WTC11 (cell line): ENCODE measurements around the gene GFOD1. TPM values are rescaled to one million over a fixed set of nuclear protein-coding genes. Genes with fewer than 3 reads are reported as not detected.

ENCODE experiments used
- ATAC-seq: fragments of 200-7000 bp; cut with Tn5 transposase; 2 replicates; pipeline ENCODE4 v1.10.0; 2021; ENCODE audit warnings: mild to moderate bottlenecking, moderate library complexity
- CTCF ChIA-PET: fragments of 300-600 bp; sonication (Branson Sonifier 250); formaldehyde crosslinking; loops from one replicate; lab custom pipeline; 2021; ENCODE audit warnings: antibody characterized with exemption; lab: Charles Lee
- POLR2A ChIA-PET: fragments of 350-600 bp; sonication (Branson Sonifier 250); formaldehyde crosslinking; loops from one replicate; lab custom pipeline; 2021; ENCODE audit warnings: antibody characterized with exemption; lab: Charles Lee
- DNase-seq: peaks from one replicate; pipeline ENCODE4 v3.0.0; 2021; ENCODE audit warnings: low spot score
- H3K27ac Mint-ChIP-seq: 2 replicates; pipeline ENCODE4 v1.8.0; 2021; ENCODE audit warnings: mixed read lengths
- H3K27me3 Mint-ChIP-seq: 2 replicates; pipeline ENCODE4 v1.8.0; 2021; ENCODE audit warnings: low read depth, mild to moderate bottlenecking, moderate library complexity, mixed read lengths
- H3K36me3 Mint-ChIP-seq: 2 replicates; pipeline ENCODE4 v1.8.0; 2021; ENCODE audit warnings: mixed read lengths
- H3K4me1 Mint-ChIP-seq: 2 replicates; pipeline ENCODE4 v1.8.0; 2022; ENCODE audit warnings: mixed read lengths
- H3K4me3 Mint-ChIP-seq: 2 replicates; pipeline ENCODE4 v1.8.0; 2021; ENCODE audit warnings: mild to moderate bottlenecking, moderate library complexity, mixed read lengths
- H3K9me3 Mint-ChIP-seq: 2 replicates; pipeline ENCODE4 v1.8.0; 2021; ENCODE audit warnings: mixed read lengths
- CREB1 ChIP-seq: sonication (generic); formaldehyde crosslinking; IDR thresholded peaks from 2 replicates; pipeline ENCODE4 v1.8.0; 2023; ENCODE audit warnings: mild to moderate bottlenecking, missing genetic modification reagents
- GABPB1 ChIP-seq: sonication (generic); formaldehyde crosslinking; IDR thresholded peaks from 2 replicates; pipeline ENCODE4 v1.8.1; 2023; ENCODE audit warnings: mild to moderate bottlenecking, missing genetic modification reagents
- SMAD4 ChIP-seq: sonication (generic); formaldehyde crosslinking; IDR thresholded peaks from 2 replicates; pipeline ENCODE4 v1.8.0; 2022; ENCODE audit warnings: mild to moderate bottlenecking, missing genetic modification reagents
- SP1 ChIP-seq: sonication (generic); formaldehyde crosslinking; conservative IDR thresholded peaks from 2 replicates; pipeline ENCODE4 v1.8.1; 2022; ENCODE audit warnings: missing genetic modification reagents
- TEAD1 ChIP-seq: sonication (generic); formaldehyde crosslinking; IDR thresholded peaks from 2 replicates; pipeline ENCODE4 v1.8.0; 2022; ENCODE audit warnings: mild to moderate bottlenecking, missing genetic modification reagents
- ZNF232 ChIP-seq: sonication (generic); formaldehyde crosslinking; IDR thresholded peaks from 2 replicates; pipeline ENCODE4 v1.8.0; 2022; ENCODE audit warnings: mild to moderate bottlenecking, missing genetic modification reagents
- total RNA-seq: library from RNA; stranded (reverse); gene quantifications from 3 replicates; pipeline ENCODE4 v1.2.3, GENCODE V29; 2021
- TF ChIP-seq, protein P1 (sequence below): fragments of 250-450 bp; sonication (Bioruptor Pico); IDR thresholded peaks from 2 replicates; pipeline ENCODE4 v1.9.0; 2021; ENCODE audit warnings: moderate library complexity, mild to moderate bottlenecking, inconsistent platforms, borderline replicate concordance
- TF ChIP-seq, protein P2 (sequence below): fragments of 250-450 bp; sonication (Bioruptor Pico); conservative IDR thresholded peaks from 2 replicates; pipeline ENCODE4 v1.9.0; 2021; ENCODE audit warnings: mild to moderate bottlenecking
- TF ChIP-seq, protein P3 (sequence below): sonication (generic); formaldehyde crosslinking; IDR thresholded peaks from 2 replicates; pipeline ENCODE4 v1.8.1; 2023; ENCODE audit warnings: mild to moderate bottlenecking, missing genetic modification reagents
- TF ChIP-seq, protein P4 (sequence below): fragments of 250-450 bp; sonication (Bioruptor Pico); IDR thresholded peaks from 2 replicates; pipeline ENCODE4 v1.8.0; 2021; ENCODE audit warnings: mild to moderate bottlenecking
- TF ChIP-seq, protein P5 (sequence below): fragments of 250-450 bp; sonication (Bioruptor Pico); IDR thresholded peaks from 2 replicates; pipeline ENCODE4 v1.9.0; 2021; ENCODE audit warnings: mild to moderate bottlenecking, borderline replicate concordance

The GFOD1 gene
- total RNA-seq, 1 experiment from 2014 or later, result 8.5 TPM

DNA sequence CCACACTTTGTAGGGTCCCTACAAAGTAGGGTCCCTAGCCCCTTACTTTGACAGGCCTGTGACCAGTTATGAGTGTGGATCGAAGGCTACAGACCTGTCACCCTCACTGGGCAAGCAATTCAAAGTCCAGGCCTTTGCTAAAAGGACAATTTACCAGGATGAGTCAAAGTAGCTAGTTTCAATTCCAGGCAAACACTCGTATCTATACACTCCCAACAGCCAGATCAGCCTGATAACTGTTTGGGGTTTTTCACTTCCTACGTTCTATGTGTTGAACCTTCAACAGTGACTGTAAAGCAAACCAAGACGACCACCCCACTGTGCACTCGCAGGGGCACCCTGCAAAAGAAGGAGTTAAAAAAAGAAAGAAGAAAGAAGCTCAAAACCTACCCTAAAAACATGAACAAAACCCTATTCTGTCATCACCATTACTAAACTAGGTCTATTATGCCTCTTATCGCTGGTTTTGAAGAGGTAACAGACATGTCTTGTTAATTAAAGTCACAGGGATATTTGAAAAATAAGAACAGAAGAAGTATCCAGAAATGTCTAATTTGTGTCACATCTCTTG lies 3.2 kb downstream of the GFOD1 start:
- DNase-seq, result no peak
- Mint-ChIP-seq H3K36me3 (no peaks in the 10 kb centered on the region), H3K27ac (no peak overlapping the region), H3K4me1 (peaks cover 30% of the 10 kb centered on the region), H3K27me3 (peaks cover 45% of the 10 kb centered on the region), H3K9me3 (no peaks in the 10 kb centered on the region), H3K4me3 (peak overlapping the region; percentile 6; the same call in 1 of the 2 replicates)
- ATAC-seq, result no peak
- POLR2A ChIA-PET, result no interaction called here
- TF ChIP-seq CREB1 (CRISPR knock-in tag) (no peak), SP1 (no peak), GABPB1 (CRISPR knock-in tag) (no peak), ZNF232 (CRISPR knock-in tag) (no peak), TEAD1 (no peak)
- TF ChIP-seq, protein P1, sequence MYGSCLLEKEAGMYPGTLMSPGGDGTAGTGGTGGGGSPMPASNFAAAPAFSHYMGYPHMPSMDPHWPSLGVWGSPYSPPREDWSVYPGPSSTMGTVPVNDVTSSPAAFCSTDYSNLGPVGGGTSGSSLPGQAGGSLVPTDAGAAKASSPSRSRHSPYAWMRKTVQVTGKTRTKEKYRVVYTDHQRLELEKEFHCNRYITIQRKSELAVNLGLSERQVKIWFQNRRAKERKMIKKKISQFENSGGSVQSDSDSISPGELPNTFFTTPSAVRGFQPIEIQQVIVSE (CRISPR knock-in tag), result no peak
- TF ChIP-seq, protein P2, sequence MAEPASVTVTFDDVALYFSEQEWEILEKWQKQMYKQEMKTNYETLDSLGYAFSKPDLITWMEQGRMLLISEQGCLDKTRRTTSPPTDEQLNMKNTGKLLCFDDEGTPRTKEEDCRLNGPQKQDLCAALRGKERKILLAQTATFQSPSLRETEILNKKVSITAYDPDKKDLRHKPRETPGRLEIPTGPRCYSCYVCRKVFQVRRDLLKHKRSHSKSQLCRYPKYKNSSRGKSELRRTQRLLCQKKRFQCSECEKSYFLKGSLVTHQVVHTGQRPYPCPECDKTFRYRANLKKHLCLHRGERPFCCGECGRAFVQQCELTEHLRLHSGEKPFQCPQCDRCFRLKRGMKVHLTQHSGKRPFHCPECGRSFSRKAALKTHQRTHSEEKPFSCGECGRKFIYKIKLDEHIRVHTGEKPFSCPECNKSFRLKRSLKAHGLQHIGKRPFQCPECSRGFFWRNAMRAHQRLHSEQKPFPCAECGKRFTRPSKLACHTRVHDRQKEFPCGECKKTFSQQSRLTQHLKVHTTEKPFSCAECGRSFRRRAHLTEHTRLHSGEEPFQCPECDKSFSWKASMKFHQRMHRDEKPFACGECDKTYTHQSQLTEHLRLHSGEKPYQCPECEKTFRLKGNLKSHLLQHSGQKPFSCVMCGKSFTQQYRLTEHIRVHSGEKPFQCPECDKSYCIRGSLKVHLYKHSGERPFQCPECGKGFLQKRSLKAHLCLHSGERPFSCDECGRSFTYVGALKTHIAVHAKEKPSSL (CRISPR knock-in tag), result no peak
- TF ChIP-seq, protein P3, sequence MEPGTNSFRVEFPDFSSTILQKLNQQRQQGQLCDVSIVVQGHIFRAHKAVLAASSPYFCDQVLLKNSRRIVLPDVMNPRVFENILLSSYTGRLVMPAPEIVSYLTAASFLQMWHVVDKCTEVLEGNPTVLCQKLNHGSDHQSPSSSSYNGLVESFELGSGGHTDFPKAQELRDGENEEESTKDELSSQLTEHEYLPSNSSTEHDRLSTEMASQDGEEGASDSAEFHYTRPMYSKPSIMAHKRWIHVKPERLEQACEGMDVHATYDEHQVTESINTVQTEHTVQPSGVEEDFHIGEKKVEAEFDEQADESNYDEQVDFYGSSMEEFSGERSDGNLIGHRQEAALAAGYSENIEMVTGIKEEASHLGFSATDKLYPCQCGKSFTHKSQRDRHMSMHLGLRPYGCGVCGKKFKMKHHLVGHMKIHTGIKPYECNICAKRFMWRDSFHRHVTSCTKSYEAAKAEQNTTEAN, result no peak
- TF ChIP-seq, protein P4, sequence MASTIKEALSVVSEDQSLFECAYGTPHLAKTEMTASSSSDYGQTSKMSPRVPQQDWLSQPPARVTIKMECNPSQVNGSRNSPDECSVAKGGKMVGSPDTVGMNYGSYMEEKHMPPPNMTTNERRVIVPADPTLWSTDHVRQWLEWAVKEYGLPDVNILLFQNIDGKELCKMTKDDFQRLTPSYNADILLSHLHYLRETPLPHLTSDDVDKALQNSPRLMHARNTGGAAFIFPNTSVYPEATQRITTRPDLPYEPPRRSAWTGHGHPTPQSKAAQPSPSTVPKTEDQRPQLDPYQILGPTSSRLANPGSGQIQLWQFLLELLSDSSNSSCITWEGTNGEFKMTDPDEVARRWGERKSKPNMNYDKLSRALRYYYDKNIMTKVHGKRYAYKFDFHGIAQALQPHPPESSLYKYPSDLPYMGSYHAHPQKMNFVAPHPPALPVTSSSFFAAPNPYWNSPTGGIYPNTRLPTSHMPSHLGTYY (CRISPR knock-in tag), result no peak
- TF ChIP-seq, protein P5, sequence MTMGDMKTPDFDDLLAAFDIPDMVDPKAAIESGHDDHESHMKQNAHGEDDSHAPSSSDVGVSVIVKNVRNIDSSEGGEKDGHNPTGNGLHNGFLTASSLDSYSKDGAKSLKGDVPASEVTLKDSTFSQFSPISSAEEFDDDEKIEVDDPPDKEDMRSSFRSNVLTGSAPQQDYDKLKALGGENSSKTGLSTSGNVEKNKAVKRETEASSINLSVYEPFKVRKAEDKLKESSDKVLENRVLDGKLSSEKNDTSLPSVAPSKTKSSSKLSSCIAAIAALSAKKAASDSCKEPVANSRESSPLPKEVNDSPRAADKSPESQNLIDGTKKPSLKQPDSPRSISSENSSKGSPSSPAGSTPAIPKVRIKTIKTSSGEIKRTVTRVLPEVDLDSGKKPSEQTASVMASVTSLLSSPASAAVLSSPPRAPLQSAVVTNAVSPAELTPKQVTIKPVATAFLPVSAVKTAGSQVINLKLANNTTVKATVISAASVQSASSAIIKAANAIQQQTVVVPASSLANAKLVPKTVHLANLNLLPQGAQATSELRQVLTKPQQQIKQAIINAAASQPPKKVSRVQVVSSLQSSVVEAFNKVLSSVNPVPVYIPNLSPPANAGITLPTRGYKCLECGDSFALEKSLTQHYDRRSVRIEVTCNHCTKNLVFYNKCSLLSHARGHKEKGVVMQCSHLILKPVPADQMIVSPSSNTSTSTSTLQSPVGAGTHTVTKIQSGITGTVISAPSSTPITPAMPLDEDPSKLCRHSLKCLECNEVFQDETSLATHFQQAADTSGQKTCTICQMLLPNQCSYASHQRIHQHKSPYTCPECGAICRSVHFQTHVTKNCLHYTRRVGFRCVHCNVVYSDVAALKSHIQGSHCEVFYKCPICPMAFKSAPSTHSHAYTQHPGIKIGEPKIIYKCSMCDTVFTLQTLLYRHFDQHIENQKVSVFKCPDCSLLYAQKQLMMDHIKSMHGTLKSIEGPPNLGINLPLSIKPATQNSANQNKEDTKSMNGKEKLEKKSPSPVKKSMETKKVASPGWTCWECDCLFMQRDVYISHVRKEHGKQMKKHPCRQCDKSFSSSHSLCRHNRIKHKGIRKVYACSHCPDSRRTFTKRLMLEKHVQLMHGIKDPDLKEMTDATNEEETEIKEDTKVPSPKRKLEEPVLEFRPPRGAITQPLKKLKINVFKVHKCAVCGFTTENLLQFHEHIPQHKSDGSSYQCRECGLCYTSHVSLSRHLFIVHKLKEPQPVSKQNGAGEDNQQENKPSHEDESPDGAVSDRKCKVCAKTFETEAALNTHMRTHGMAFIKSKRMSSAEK (CRISPR knock-in tag), result no peak
- CTCF ChIA-PET, result interaction anchor here (1.5 kb wide), 1 partner anchor 131 kb away, joined by 3 read pairs; the partner anchor contains the start of gene NOL7

DNA sequence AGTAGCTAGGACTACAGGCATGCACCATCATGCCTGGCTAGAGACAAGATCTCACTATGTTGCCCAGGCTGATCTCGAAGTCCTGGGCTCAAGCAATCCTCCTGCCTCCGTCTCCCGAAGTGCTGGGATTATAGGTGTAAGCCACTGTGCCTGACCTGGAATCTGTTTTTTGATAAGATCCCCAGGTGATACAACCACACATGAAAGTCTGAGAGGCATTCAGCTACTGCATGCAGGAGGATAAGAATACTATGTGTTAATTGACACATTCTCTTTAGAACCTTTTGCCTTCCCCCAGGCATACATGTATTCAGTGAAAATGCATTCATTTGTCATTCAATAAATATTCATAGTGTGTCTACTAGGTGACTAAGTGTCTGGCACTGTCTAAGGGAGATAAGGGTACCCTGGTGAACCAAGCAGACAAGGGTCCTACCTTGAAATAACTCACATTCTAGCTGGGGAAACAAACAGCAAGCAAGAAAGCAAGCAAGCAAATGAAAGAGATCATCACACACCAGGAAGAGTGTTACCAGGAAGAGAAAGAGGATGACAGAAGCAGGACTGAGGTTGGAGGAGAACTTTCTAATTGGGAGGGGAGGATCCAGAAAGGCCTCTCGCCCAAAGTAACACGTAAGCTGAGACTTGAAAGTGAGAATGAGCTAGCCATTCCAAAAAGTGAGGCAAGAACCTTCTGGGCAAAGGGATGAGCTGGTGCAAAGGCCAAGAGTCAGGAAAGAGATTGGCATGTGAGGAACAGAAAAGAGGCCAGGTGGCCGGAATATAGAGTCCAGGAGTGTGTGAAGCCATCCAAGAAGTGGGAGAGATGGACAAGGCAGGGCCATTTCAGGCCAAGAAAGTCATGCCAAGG lies 6.5 kb downstream of the GFOD1 start:
- Mint-ChIP-seq H3K27me3 (peaks cover 22% of the 10 kb centered on the region), H3K36me3 (peaks cover 3% of the 10 kb centered on the region; the same call in 1 of the 2 replicates), H3K27ac (peak overlapping the region; percentile 2), H3K4me1 (peaks cover 29% of the 10 kb centered on the region), H3K9me3 (peaks cover 4% of the 10 kb centered on the region), H3K4me3 (no peak overlapping the region)
- no peak for TF ChIP-seq SMAD4 (CRISPR knock-in tag)
- TF ChIP-seq, protein P1 (CRISPR knock-in tag), result no peak
- ATAC-seq (no peak), DNase-seq (no peak)
- ChIA-PET CTCF (no interaction called here), POLR2A (interaction anchor here (0.6 kb wide), 1 partner anchor 138 kb away, joined by 3 read pairs; no protein-coding TSS in a partner anchor)
